GM12878 (cell line): ENCODE data around the gene AGBL4. TPM values are rescaled to one million over a fixed set of nuclear protein-coding genes. Genes with fewer than 3 reads are reported as not detected.

Experiments used
- ATAC-seq: fragments of 200-7000 bp; cut with Tn5 transposase; 3 replicates; pipeline ENCODE4 v1.9.1; 2020; ENCODE audit warnings: mild to moderate bottlenecking, moderate library complexity
- BruUV-seq: library from RNA; stranded (reverse); fragments of 400-500 nt; replicated peaks from 2 replicates; lab custom pipeline; 2021; lab: Mats Ljungman, UMichigan
- CTCF ChIA-PET: fragments of 300-600 bp; sonication (Branson Sonifier 250); formaldehyde crosslinking; extraction: SDS; loops from one replicate; lab custom pipeline; 2021; ENCODE audit warnings: inconsistent platforms; lab: Yijun Ruan, JAX
- POLR2A ChIA-PET: fragments of 350-600 bp; formaldehyde crosslinking; extraction: SDS; loops from one replicate; lab custom pipeline; 2021; ENCODE audit warnings: inconsistent platforms; lab: Charles Lee
- RAD21 ChIA-PET: fragments of 300-600 bp; sonication (Branson Sonifier 250); formaldehyde crosslinking; loops from one replicate; lab custom pipeline; 2023; ENCODE audit warnings: antibody characterized with exemption; ENCODE audit not compliant: unreplicated experiment; lab: Charles Lee
- SMC1A ChIA-PET: fragments of 300-600 bp; sonication (Branson Sonifier 250); formaldehyde crosslinking; loops from one replicate; lab custom pipeline; 2023; ENCODE audit not compliant: unreplicated experiment, uncharacterized antibody; lab: Charles Lee
- DNase-seq: peaks from one replicate; pipeline ENCODE4 v3.0.0-alpha.2; 2011; ENCODE audit warnings: low read depth, low spot score
- FAIRE-seq: peaks from 3 replicates; lab custom pipeline; 2011; peaks lifted over from hg19 to GRCh38; lab: Jason Lieb, UNC
- H2AFZ ChIP-seq: 2 replicates; pipeline ENCODE4 v1.6.0; 2011; ENCODE audit warnings: low read depth, low read length, control low read depth; ENCODE audit not compliant: control insufficient read depth
- H3K27ac ChIP-seq: 2 replicates; pipeline ENCODE4 v1.5.1; 2011; ENCODE audit warnings: control low read depth; ENCODE audit not compliant: control insufficient read depth, insufficient read depth
- H3K27me3 ChIP-seq, 2 experiments: replicated peaks in 1 of 2; 2 replicates each; pipeline versions ENCODE4 v1.6.0 to v1.6.1; 2011; ENCODE audit warnings: low read length in 1 of 2; ENCODE audit not compliant: control insufficient read depth in 2 of 2, insufficient read depth in 2 of 2
- H3K36me3 ChIP-seq, 2 experiments: 2 replicates each; pipeline ENCODE4 v1.5.1; 2011; ENCODE audit warnings: low read length in 1 of 2; ENCODE audit not compliant: control insufficient read depth in 2 of 2, insufficient read depth in 2 of 2
- H3K4me1 ChIP-seq: 2 replicates; pipeline ENCODE4 v1.6.1; 2011; ENCODE audit warnings: mild to moderate bottlenecking, low read length, moderate library complexity, mixed read lengths; ENCODE audit not compliant: control insufficient read depth, insufficient read depth
- H3K4me2 ChIP-seq: 2 replicates; pipeline ENCODE4 v1.6.0; 2011; ENCODE audit warnings: control low read depth; ENCODE audit not compliant: control insufficient read depth, insufficient read depth
- H3K4me3 ChIP-seq: fragments of 200-600 bp; sonication (generic); 2 replicates; pipeline ENCODE4 v1.5.1; 2016
- H3K79me2 ChIP-seq: 2 replicates; pipeline ENCODE4 v1.6.0; 2011; ENCODE audit warnings: low read length; ENCODE audit not compliant: control insufficient read depth, insufficient read depth
- H3K9ac ChIP-seq: 2 replicates; pipeline ENCODE4 v1.8.0; 2011; ENCODE audit warnings: low read length, control low read depth, mixed read lengths; ENCODE audit not compliant: control insufficient read depth, insufficient read depth
- H3K9me3 ChIP-seq: replicated peaks from 3 replicates; pipeline ENCODE4 v1.5.1; 2011; ENCODE audit warnings: mild to moderate bottlenecking, low read length; ENCODE audit not compliant: control insufficient read depth, insufficient read depth
- H4K20me1 ChIP-seq: 2 replicates; pipeline ENCODE4 v1.6.0; 2011; ENCODE audit not compliant: control insufficient read depth, insufficient read depth
- BHLHE40 ChIP-seq, 2 experiments: fragments of 450-650 bp in 1 of 2; IDR thresholded peaks; 2 replicates each; pipeline ENCODE4 v1.6.1; 2011 to 2017; ENCODE audit warnings: low read depth in 2 of 2, borderline replicate concordance in 1 of 2, improper control_type of control experiment in 1 of 2, low read length in 1 of 2, mild to moderate bottlenecking in 1 of 2
- CBX3 ChIP-seq: fragments of 200-600 bp; sonication (generic); IDR thresholded peaks from 2 replicates; pipeline ENCODE4 v1.6.1; 2016; ENCODE audit warnings: low read depth, borderline replicate concordance
- CBX5 ChIP-seq: sonication (generic); IDR thresholded peaks from 2 replicates; pipeline ENCODE4 v1.6.1; 2016; ENCODE audit warnings: low read depth, moderate library complexity, mild to moderate bottlenecking, inconsistent platforms
- CHD1 ChIP-seq: IDR thresholded peaks from 2 replicates; pipeline ENCODE4 v1.6.1; 2012; ENCODE audit warnings: low read depth, low read length, improper control_type of control experiment
- ELK1 ChIP-seq: IDR thresholded peaks from 2 replicates; pipeline ENCODE4 v1.6.1; 2012; ENCODE audit warnings: low read depth, low read length, improper control_type of control experiment
- ETV6 ChIP-seq, 2 experiments: fragments of 450-650 bp in 1 of 2; IDR thresholded peaks in 1 of 2; conservative IDR thresholded peaks in 1 of 2; 2 replicates each; pipeline ENCODE4 v1.6.1; 2014; ENCODE audit warnings: antibody characterized with exemption in 1 of 2, borderline replicate concordance in 1 of 2, low read depth in 1 of 2, mild to moderate bottlenecking in 1 of 2, moderate library complexity in 1 of 2
- HDGF ChIP-seq: fragments of 450-650 bp; IDR thresholded peaks from 2 replicates; pipeline ENCODE4 v1.6.1; 2016; ENCODE audit warnings: antibody characterized with exemption
- MTA2 ChIP-seq: fragments of 450-650 bp; IDR thresholded peaks from 2 replicates; pipeline ENCODE4 v1.6.1; 2016; ENCODE audit warnings: low read depth, mild to moderate bottlenecking, moderate library complexity
- MXI1 ChIP-seq: fragments of 150-350 bp; IDR thresholded peaks from 2 replicates; pipeline ENCODE4 v1.6.1; 2011; ENCODE audit warnings: low read depth, mild to moderate bottlenecking, inconsistent platforms, low read length, improper control_type of control experiment
- SMAD1 ChIP-seq: fragments of 450-650 bp; IDR thresholded peaks from 2 replicates; pipeline ENCODE4 v1.6.1; 2018; ENCODE audit warnings: mild to moderate bottlenecking, low read depth; ENCODE audit not compliant: partially characterized antibody
- SMC3 ChIP-seq: IDR thresholded peaks from 2 replicates; pipeline ENCODE4 v1.6.1; 2011; ENCODE audit warnings: low read length, improper control_type of control experiment, borderline replicate concordance
- SP1 ChIP-seq: IDR thresholded peaks from one replicate; pipeline ENCODE4 v1.6.1; 2011; ENCODE audit warnings: low read depth, low read length
- SPI1 ChIP-seq: IDR thresholded peaks from 2 replicates; pipeline ENCODE4 v1.6.1; 2011; ENCODE audit warnings: low read depth, mild to moderate bottlenecking, low read length, moderate library complexity, borderline replicate concordance; ENCODE audit not compliant: insufficient read depth
- SUPT20H ChIP-seq: IDR thresholded peaks from 2 replicates; pipeline ENCODE4 v1.6.1; 2011; ENCODE audit warnings: low read depth, mild to moderate bottlenecking, low read length, moderate library complexity, borderline replicate concordance; ENCODE audit not compliant: control insufficient read depth
- TARDBP ChIP-seq: IDR thresholded peaks from 2 replicates; pipeline ENCODE4 v1.6.1; 2016; ENCODE audit warnings: borderline replicate concordance
- YY1 ChIP-seq: IDR thresholded peaks from 2 replicates; pipeline ENCODE4 v1.6.1; 2011; ENCODE audit warnings: low read depth, mild to moderate bottlenecking, low read length
- ZBED1 ChIP-seq: IDR thresholded peaks from 2 replicates; pipeline ENCODE4 v1.6.1; 2016; ENCODE audit warnings: borderline replicate concordance
- ZNF207 ChIP-seq: fragments of 450-650 bp; IDR thresholded peaks from 2 replicates; pipeline ENCODE4 v1.6.1; 2014; ENCODE audit warnings: antibody characterized with exemption, mild to moderate bottlenecking, borderline replicate concordance
- ZNF24 ChIP-seq: fragments of 450-650 bp; IDR thresholded peaks from 2 replicates; pipeline ENCODE4 v1.6.1; 2017; ENCODE audit warnings: antibody characterized with exemption, mild to moderate bottlenecking
- ZSCAN29 ChIP-seq: fragments of 450-650 bp; IDR thresholded peaks from 2 replicates; pipeline ENCODE4 v1.6.1; 2017; ENCODE audit warnings: mild to moderate bottlenecking, moderate library complexity
- WGBS: methylation state at CpG from one replicate; pipeline ENCODE4 v1.1.6; 2016; ENCODE audit warnings: low lambda C conversion rate; ENCODE audit not compliant: insufficient replicate concordance, insufficient coverage; ENCODE audit errors: missing lambda C conversion rate; 5-methylcytosine and 5-hydroxymethylcytosine counted together
- in situ Hi-C: fragments of 300-500 bp; cut with MboI; formaldehyde crosslinking; loops from 9 replicates; pipeline ENCODE4 v1.14.3; 2018; ENCODE audit warnings: mixed read lengths
- intact Hi-C: fragments of 100-400 bp; cut with micrococcal nuclease; formaldehyde crosslinking; loops from one replicate; pipeline ENCODE4 v1.14.2; 2022; ENCODE audit not compliant: unreplicated experiment
- polyA plus RNA-seq, 11 experiments: library from polyadenylated mRNA; depleted of rRNA in 4 of 11; unstranded in 6 of 11; stranded (reverse) in 5 of 11; fragments of >200 nt; fragmentation: Nextera tagmentation in 4 of 11; fragmentation: Illumina TruSeq in 1 of 11; extraction: Ambion mirVana in 4 of 11; extraction: Trizol in 1 of 11; gene quantifications; 1 replicate in 1 of 11; 2 replicates in 10 of 11; pipeline versions ENCODE4 v1.2.1 to v1.2.3, GENCODE V29; 2011 to 2016; ENCODE audit warnings: inconsistent platforms in 2 of 11, missing spikeins in 2 of 11, low read depth in 1 of 11
- total RNA-seq, 4 experiments: library from RNA; depleted of rRNA in 3 of 4; stranded (reverse); fragments of >200 nt in 3 of 4; fragmentation: Illumina TruSeq in 1 of 4; extraction: Trizol in 1 of 4; gene quantifications; 2 replicates each; pipeline versions ENCODE4 v1.2.1 to v1.2.3, GENCODE V29; 2013 to 2021
- TF ChIP-seq, protein P1 (sequence below): IDR thresholded peaks from 2 replicates; pipeline ENCODE4 v1.6.1; 2012; ENCODE audit warnings: low read depth, low read length, improper control_type of control experiment
- TF ChIP-seq, protein P2 (sequence below): fragments of 450-650 bp; conservative IDR thresholded peaks from 2 replicates; pipeline ENCODE4 v1.6.1; 2017; ENCODE audit warnings: mild to moderate bottlenecking, moderate library complexity

Gene AGBL4
- total and polyA plus RNA-seq, 10 of the 15 experiments (the other 5 are each of a cell fraction or from before 2014, with no cell fraction given) = 0.31 TPM; not detected in 9

DNA sequence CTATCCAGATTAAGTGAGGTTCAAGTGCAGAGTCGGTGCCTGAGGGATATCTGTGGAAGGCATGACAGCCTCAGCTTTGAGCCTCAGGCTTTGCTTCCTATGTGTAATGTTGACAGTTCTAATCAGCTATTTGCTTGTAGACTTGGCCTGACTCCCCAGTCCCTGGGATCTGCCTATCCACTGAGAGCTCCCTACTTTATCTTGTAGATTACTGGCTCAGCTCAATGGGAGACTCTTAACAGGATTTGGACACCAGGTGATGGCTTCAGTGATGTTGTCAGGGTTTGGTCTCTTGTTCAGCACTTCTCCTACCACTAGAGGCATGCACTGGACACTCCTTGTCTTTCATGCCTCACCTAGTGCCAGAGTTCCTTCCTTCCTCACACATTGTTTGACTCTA is 1120.5 kb downstream of the AGBL4 start (continued):
- no peak for TF ChIP-seq ZNF207
- TF ChIP-seq CBX5 = no peak
- TF ChIP-seq ZBED1 = no peak

GRCh38 chr1:48898894-48899293 is 1124.9 kb downstream of the AGBL4 start:
- Histone ChIP-seq H3K4me2 (no peak overlapping the region), H3K9ac (no peak overlapping the region), H3K36me3 (no peaks in the 10 kb centered on the region), H2AFZ (no peak overlapping the region), H3K4me1 (no peaks in the 10 kb centered on the region), H3K79me2 (no peaks in the 10 kb centered on the region), H3K4me3 (no peak overlapping the region), H4K20me1 (no peaks in the 10 kb centered on the region), H3K27me3 (no peaks in the 10 kb centered on the region), H3K27ac (no peak overlapping the region), H3K9me3 (no peaks in the 10 kb centered on the region)
- intact Hi-C loops (no loop called here), in situ Hi-C loops (no loop called here)
- ChIA-PET CTCF (no interaction called here), RAD21 (no interaction called here), SMC1A (interaction anchor here (1.2 kb wide), 1 partner anchor 9 kb away, joined by 5 read pairs; no protein-coding TSS in a partner anchor), POLR2A (no interaction called here)
- BruUV-seq = no TSS peak
- WGBS = 71% methylated on average over 27 of the region's 32 CpGs
- ATAC-seq (no peak), DNase-seq (no peak), FAIRE-seq (no peak)
- no peak for TF ChIP-seq CBX3
- no peak for TF ChIP-seq ETV6 (conservative IDR thresholded peaks at IDR 0.05 in 1 of 2, IDR thresholded peaks at IDR 0.05 in 1 of 2; ENCODE audit: borderline replicate concordance in 1 of 2, low read depth in 1 of 2)
- no peak for TF ChIP-seq SPI1
- no peak for TF ChIP-seq CHD1
- TF ChIP-seq ZNF24 = no peak
- no peak for TF ChIP-seq MTA2
- TF ChIP-seq, protein P1, sequence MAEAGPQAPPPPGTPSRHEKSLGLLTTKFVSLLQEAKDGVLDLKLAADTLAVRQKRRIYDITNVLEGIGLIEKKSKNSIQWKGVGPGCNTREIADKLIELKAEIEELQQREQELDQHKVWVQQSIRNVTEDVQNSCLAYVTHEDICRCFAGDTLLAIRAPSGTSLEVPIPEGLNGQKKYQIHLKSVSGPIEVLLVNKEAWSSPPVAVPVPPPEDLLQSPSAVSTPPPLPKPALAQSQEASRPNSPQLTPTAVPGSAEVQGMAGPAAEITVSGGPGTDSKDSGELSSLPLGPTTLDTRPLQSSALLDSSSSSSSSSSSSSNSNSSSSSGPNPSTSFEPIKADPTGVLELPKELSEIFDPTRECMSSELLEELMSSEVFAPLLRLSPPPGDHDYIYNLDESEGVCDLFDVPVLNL = no peak
- no peak for TF ChIP-seq SMC3
- no peak for TF ChIP-seq SUPT20H
- TF ChIP-seq HDGF = no peak
- TF ChIP-seq ZSCAN29 = no peak
- no peak for TF ChIP-seq MXI1
- no peak for TF ChIP-seq BHLHE40 (IDR thresholded peaks at IDR 0.05; ENCODE audit: borderline replicate concordance in 1 of 2, low read depth in 2 of 2, low read length in 1 of 2)
- no peak for TF ChIP-seq SMAD1
- TF ChIP-seq, protein P2, sequence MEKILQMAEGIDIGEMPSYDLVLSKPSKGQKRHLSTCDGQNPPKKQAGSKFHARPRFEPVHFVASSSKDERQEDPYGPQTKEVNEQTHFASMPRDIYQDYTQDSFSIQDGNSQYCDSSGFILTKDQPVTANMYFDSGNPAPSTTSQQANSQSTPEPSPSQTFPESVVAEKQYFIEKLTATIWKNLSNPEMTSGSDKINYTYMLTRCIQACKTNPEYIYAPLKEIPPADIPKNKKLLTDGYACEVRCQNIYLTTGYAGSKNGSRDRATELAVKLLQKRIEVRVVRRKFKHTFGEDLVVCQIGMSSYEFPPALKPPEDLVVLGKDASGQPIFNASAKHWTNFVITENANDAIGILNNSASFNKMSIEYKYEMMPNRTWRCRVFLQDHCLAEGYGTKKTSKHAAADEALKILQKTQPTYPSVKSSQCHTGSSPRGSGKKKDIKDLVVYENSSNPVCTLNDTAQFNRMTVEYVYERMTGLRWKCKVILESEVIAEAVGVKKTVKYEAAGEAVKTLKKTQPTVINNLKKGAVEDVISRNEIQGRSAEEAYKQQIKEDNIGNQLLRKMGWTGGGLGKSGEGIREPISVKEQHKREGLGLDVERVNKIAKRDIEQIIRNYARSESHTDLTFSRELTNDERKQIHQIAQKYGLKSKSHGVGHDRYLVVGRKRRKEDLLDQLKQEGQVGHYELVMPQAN = no peak
- TF ChIP-seq SP1 = no peak
- no peak for TF ChIP-seq TARDBP
- no peak for TF ChIP-seq ELK1
- no peak for TF ChIP-seq YY1
